ENCODE results near the gene PTH1R.
A peak's percentile ranks its signal among the peaks of the same experiment; 100 is the strongest.

Gene PTH1R

GRCh38 chr3:46895204-46895660, 17.7 kb downstream of the PTH1R start:
- no peaks in the 10 kb centered on the region for H3K9me3 ChIP-seq (ENCODE audit: severe bottlenecking)
- no peaks in the 10 kb centered on the region for H3K4me1 ChIP-seq (ENCODE audit: insufficient read depth, poor library complexity, severe bottlenecking)
- no peak overlapping the region for H3K27ac ChIP-seq (ENCODE audit: poor library complexity, severe bottlenecking)
- H3K4me3 ChIP-seq (ENCODE audit: severe bottlenecking), result no peak overlapping the region
- H3K27me3 ChIP-seq (ENCODE audit: insufficient read depth, poor library complexity, severe bottlenecking), result no peaks in the 10 kb centered on the region
- TF ChIP-seq CTCF (IDR thresholded peaks at IDR 0.05; ENCODE audit: poor library complexity, severe bottlenecking), result peak; percentile 85
- DNase-seq (ENCODE audit: low spot score) (no peak), ATAC-seq (ENCODE audit: low read depth) (peak; percentile 62)
- no peaks in the 10 kb centered on the region for H3K36me3 ChIP-seq (ENCODE audit: low read depth)

DNA sequence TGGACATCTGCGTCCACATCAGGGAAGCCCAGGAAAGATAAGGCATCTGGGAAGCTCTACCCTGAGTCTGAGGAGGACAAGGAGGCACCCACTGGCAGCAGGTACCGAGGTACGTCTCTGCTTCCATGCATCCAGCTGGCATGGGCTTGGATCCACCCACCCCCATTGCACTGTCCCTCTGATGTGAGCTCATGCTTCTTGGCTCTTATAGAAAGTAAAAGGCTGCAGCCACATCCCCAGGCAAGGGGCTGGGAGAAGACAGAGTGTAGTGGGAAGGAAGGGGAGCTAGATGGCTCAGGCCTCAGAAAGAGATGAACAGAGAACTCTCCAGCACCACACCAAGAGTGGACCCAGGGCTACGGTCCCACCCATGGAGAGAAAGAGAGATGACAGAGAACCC, 18.2 kb downstream of the PTH1R start:
- Histone ChIP-seq H3K4me1 (ENCODE audit: insufficient read depth, poor library complexity, severe bottlenecking) (no peaks in the 10 kb centered on the region), H3K36me3 (ENCODE audit: low read depth) (no peaks in the 10 kb centered on the region), H3K27me3 (ENCODE audit: insufficient read depth, poor library complexity, severe bottlenecking) (no peaks in the 10 kb centered on the region), H3K9me3 (ENCODE audit: severe bottlenecking) (no peaks in the 10 kb centered on the region), H3K27ac (ENCODE audit: poor library complexity, severe bottlenecking) (no peak overlapping the region), H3K4me3 (ENCODE audit: severe bottlenecking) (no peak overlapping the region)
- no peak for TF ChIP-seq CTCF (IDR thresholded peaks at IDR 0.05; ENCODE audit: poor library complexity, severe bottlenecking)
- DNase-seq (ENCODE audit: low spot score) (no peak), ATAC-seq (ENCODE audit: low read depth) (no peak)

DNA sequence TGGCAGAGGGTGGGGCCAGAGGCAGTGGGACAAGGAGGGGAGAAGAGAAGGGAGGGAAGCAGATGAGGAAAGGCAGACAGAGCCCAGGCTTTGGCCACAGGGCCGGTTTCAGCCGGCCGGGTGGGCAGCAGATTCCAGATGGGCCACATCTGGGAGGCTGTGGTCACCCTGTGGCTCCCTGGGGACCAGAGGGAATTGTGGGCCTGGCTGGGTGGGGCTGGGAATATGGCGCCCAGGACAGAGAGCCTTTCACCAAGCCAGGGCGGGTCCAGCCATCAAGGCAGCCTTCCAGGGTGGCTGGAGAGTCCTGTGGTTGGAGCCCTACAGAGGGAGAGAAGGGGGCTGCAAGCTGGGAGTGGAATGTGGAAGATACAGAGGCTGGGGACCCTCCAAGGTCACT, 18.9 kb downstream of the PTH1R start:
- ATAC-seq (ENCODE audit: low read depth), result no peak
- Histone ChIP-seq H3K27ac (ENCODE audit: poor library complexity, severe bottlenecking) (no peak overlapping the region), H3K4me1 (ENCODE audit: insufficient read depth, poor library complexity, severe bottlenecking) (no peaks in the 10 kb centered on the region), H3K9me3 (ENCODE audit: severe bottlenecking) (no peaks in the 10 kb centered on the region), H3K4me3 (ENCODE audit: severe bottlenecking) (no peak overlapping the region), H3K36me3 (ENCODE audit: low read depth) (no peaks in the 10 kb centered on the region), H3K27me3 (ENCODE audit: insufficient read depth, poor library complexity, severe bottlenecking) (no peaks in the 10 kb centered on the region)
- no peak for DNase-seq (ENCODE audit: low spot score)
- no peak for TF ChIP-seq CTCF (IDR thresholded peaks at IDR 0.05; ENCODE audit: poor library complexity, severe bottlenecking)

- no peak for ATAC-seq (ENCODE audit: low read depth)
- no peak for DNase-seq (ENCODE audit: low spot score)
- Histone ChIP-seq H3K9me3 (ENCODE audit: severe bottlenecking) (no peaks in the 10 kb centered on the region), H3K27me3 (ENCODE audit: insufficient read depth, poor library complexity, severe bottlenecking) (no peaks in the 10 kb centered on the region), H3K4me1 (ENCODE audit: insufficient read depth, poor library complexity, severe bottlenecking) (no peaks in the 10 kb centered on the region), H3K27ac (ENCODE audit: poor library complexity, severe bottlenecking) (no peak overlapping the region), H3K4me3 (ENCODE audit: severe bottlenecking) (no peak overlapping the region), H3K36me3 (ENCODE audit: low read depth) (no peaks in the 10 kb centered on the region)
- TF ChIP-seq CTCF (IDR thresholded peaks at IDR 0.05; ENCODE audit: poor library complexity, severe bottlenecking), result no peak
Measured at GRCh38 chr3:46897031-46897430, 19.5 kb downstream of the PTH1R start.

GRCh38 chr3:46897829-46898320, 20.4 kb downstream of the PTH1R start:
- no peak for TF ChIP-seq CTCF (IDR thresholded peaks at IDR 0.05; ENCODE audit: poor library complexity, severe bottlenecking)
- Histone ChIP-seq H3K4me3 (ENCODE audit: severe bottlenecking) (no peak overlapping the region), H3K27me3 (ENCODE audit: insufficient read depth, poor library complexity, severe bottlenecking) (no peaks in the 10 kb centered on the region), H3K36me3 (ENCODE audit: low read depth) (no peaks in the 10 kb centered on the region), H3K9me3 (ENCODE audit: severe bottlenecking) (no peaks in the 10 kb centered on the region), H3K4me1 (ENCODE audit: insufficient read depth, poor library complexity, severe bottlenecking) (no peaks in the 10 kb centered on the region), H3K27ac (ENCODE audit: poor library complexity, severe bottlenecking) (no peak overlapping the region)
- ATAC-seq (ENCODE audit: low read depth), result no peak
- DNase-seq (ENCODE audit: low spot score), result no peak
